K562 (cell line): Measurements from ENCODE around the gene RGL2. TPM values are rescaled to one million over a fixed set of nuclear protein-coding genes. Genes with fewer than 3 reads are reported as not detected.

Experiments
- CBFA2T2 ChIP-seq: fragments of 450-650 bp; conservative IDR thresholded peaks from 2 replicates; pipeline ENCODE4 v1.6.1; 2017; ENCODE audit warnings: mild to moderate bottlenecking
- CHD7 ChIP-seq: fragments of 200-600 bp; sonication (generic); IDR thresholded peaks from one replicate; pipeline ENCODE4 v1.6.1; 2012; ENCODE audit warnings: mild to moderate bottlenecking, low read depth, low read length, inconsistent platforms
- CLOCK ChIP-seq: fragments of 250-450 bp; sonication (Bioruptor Pico); IDR thresholded peaks from 2 replicates; pipeline ENCODE4 v1.4.0; 2020; ENCODE audit warnings: mild to moderate bottlenecking, moderate library complexity, borderline replicate concordance
- DPF2 ChIP-seq: fragments of 450-650 bp; IDR thresholded peaks from 2 replicates; pipeline ENCODE4 v1.6.1; 2016
- HMGN3 ChIP-seq: IDR thresholded peaks from 2 replicates; pipeline ENCODE4 v1.6.1; 2011; ENCODE audit warnings: borderline replicate concordance, low read depth, mild to moderate bottlenecking, mixed read lengths, low read length; ENCODE audit not compliant: insufficient read length; ENCODE audit errors: extremely low read depth
- POU5F1 ChIP-seq: fragments of 150-350 bp; IDR thresholded peaks from 2 replicates; pipeline ENCODE4 v1.6.1; 2014; ENCODE audit warnings: borderline replicate concordance, low read length, low read depth, mild to moderate bottlenecking; ENCODE audit not compliant: partially characterized antibody
- RCOR1 ChIP-seq, 2 experiments: IDR thresholded peaks; 2 replicates each; pipeline ENCODE4 v1.6.1; 2012; ENCODE audit warnings: low read depth in 2 of 2, low read length in 2 of 2, borderline replicate concordance in 1 of 2, improper control_type of control experiment in 1 of 2
- SP2 ChIP-seq: IDR thresholded peaks from 2 replicates; pipeline ENCODE4 v1.6.1; 2011; ENCODE audit warnings: mild to moderate bottlenecking, low read depth, low read length, moderate library complexity; ENCODE audit not compliant: poor library complexity, severe bottlenecking; ENCODE audit errors: extremely low read depth
- XRCC5 ChIP-seq: fragments of 200-400 bp; formaldehyde crosslinking; IDR thresholded peaks from 2 replicates; pipeline ENCODE4 v1.6.1; 2017; ENCODE audit warnings: low read depth, mild to moderate bottlenecking, low read length
- ZBTB8A ChIP-seq: fragments of 450-650 bp; IDR thresholded peaks from 2 replicates; pipeline ENCODE4 v1.6.1; 2018; ENCODE audit warnings: mild to moderate bottlenecking, moderate library complexity; ENCODE audit not compliant: partially characterized antibody
- ZNF121 ChIP-seq: sonication (generic); formaldehyde crosslinking; conservative IDR thresholded peaks from 2 replicates; pipeline ENCODE4 v1.8.0; 2022; ENCODE audit warnings: missing genetic modification reagents
- ZNF77 ChIP-seq: fragments of 250-450 bp; sonication (Bioruptor Pico); IDR thresholded peaks from 2 replicates; pipeline ENCODE4 v1.5.0; 2020
- polyA plus RNA-seq, 8 experiments: library from polyadenylated mRNA; depleted of rRNA in 4 of 8; stranded (reverse) in 5 of 8; unstranded in 3 of 8; fragments of >200 nt; fragmentation: Nextera tagmentation in 2 of 8; fragmentation: Illumina TruSeq in 1 of 8; extraction: Ambion mirVana in 2 of 8; extraction: Trizol in 1 of 8; gene quantifications; 2 replicates each; pipeline versions ENCODE4 v1.2.1 to v1.2.3, GENCODE V29; 2011 to 2014; ENCODE audit warnings: inconsistent platforms in 1 of 8, missing spikeins in 1 of 8
- total RNA-seq, 7 experiments: library from RNA; depleted of rRNA in 6 of 7; stranded (reverse); fragments of >200 nt in 6 of 7; fragmentation: Illumina TruSeq in 2 of 7; extraction: Trizol in 2 of 7; gene quantifications; 2 replicates each; pipeline versions ENCODE4 v1.2.1 to v1.2.3, GENCODE V29; 2011 to 2021; ENCODE audit warnings: low replicate concordance in 1 of 7

The RGL2 gene
- total and polyA plus RNA-seq, 9 of the 15 experiments (the other 6 are each of a cell fraction or from before 2014, with no cell fraction given), result 1.8 to 57.1 (median 19.5) TPM

GRCh38 chr6:33272275-33273128, 26.2 kb downstream of the RGL2 start (continued):
- TF ChIP-seq ZNF121 (no peak; the same call in 1 of the 2 replicates), CHD7 (no peak), ZBTB8A (no peak), POU5F1 (no peak), CLOCK (CRISPR knock-in tag) (no peak), ZNF77 (CRISPR knock-in tag) (no peak), HMGN3 (no peak), XRCC5 (no peak), DPF2 (no peak), SP2 (no peak), RCOR1 (IDR thresholded peaks at IDR 0.05; ENCODE audit: borderline replicate concordance in 1 of 2, low read depth in 2 of 2, low read length in 2 of 2) (no peak; a peak in 1 of 4 replicates), CBFA2T2 (no peak)
